OCI-LY7 (cell line): Measurements from ENCODE around the gene BHLHE41.

Experiments used
- EZH2phosphoT487 ChIP-seq: fragments of 200-600 bp; sonication (generic); IDR thresholded peaks from 2 replicates; pipeline ENCODE4 v1.6.1; 2018; ENCODE audit warnings: low read depth, borderline replicate concordance, mild to moderate bottlenecking, mixed run types, antibody characterized with exemption, low read length, moderate library complexity, mixed read lengths
- TF ChIP-seq, protein P1 (sequence below): fragments of 200-600 bp; sonication (generic); conservative IDR thresholded peaks from 2 replicates; pipeline ENCODE4 v1.5.1; 2014; ENCODE audit warnings: mild to moderate bottlenecking, antibody characterized with exemption, low read length, moderate library complexity, mixed read lengths

DNA sequence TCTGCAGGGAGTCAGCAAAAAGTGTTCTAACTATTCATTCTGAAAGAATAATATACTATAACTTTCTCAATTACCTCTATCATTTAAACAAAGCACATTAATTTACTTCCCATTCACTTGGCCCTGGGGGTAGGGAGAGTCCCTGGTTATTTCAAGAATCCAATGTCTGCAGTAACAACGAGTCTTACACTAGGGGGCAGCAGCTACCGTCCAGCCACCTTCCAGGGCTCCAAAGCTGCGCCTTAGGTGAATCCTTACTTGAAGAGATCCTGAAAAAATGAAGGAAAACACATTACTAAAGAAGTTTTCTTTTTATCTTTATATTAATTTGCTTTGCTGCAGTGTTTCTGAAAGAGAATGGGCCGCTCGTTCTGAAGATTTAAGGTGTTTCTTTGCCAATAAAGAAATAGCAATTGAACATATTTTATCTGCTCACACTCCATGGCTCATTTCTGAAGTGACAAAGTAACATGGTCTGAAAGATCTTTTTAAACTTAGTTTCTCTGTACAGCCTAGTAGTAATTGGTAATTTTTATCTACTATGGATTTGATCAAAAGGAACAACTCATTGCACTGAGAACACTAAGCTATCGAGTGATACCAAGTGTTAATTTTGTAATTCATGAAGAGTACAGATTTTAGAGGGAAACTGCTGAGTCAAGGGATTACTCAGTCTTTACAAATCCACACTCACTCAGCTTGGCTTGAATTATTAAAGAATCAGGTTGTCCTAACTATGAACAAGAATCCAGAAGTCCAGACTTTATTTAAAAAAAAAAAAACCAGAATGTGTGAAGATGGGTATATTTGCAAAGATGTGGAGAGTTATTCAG lies 27.6 kb downstream of the BHLHE41 start:
- TF ChIP-seq, protein P1, sequence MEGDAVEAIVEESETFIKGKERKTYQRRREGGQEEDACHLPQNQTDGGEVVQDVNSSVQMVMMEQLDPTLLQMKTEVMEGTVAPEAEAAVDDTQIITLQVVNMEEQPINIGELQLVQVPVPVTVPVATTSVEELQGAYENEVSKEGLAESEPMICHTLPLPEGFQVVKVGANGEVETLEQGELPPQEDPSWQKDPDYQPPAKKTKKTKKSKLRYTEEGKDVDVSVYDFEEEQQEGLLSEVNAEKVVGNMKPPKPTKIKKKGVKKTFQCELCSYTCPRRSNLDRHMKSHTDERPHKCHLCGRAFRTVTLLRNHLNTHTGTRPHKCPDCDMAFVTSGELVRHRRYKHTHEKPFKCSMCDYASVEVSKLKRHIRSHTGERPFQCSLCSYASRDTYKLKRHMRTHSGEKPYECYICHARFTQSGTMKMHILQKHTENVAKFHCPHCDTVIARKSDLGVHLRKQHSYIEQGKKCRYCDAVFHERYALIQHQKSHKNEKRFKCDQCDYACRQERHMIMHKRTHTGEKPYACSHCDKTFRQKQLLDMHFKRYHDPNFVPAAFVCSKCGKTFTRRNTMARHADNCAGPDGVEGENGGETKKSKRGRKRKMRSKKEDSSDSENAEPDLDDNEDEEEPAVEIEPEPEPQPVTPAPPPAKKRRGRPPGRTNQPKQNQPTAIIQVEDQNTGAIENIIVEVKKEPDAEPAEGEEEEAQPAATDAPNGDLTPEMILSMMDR = peak; percentile 98
- TF ChIP-seq EZH2phosphoT487 = no peak
